ENCODE measurements around the gene BOLA3. TPM values are rescaled to one million over a fixed set of nuclear protein-coding genes. Genes with fewer than 3 reads are reported as not detected.
A peak's percentile ranks its signal among the peaks of the same experiment; 100 is the strongest.
"Not testable (repeated sequence)": the region's sequence is repeated elsewhere in the genome, so short reads cannot be mapped to it uniquely, and the experiment has no call there.

Gene BOLA3
- total RNA-seq, 1 experiment from 2014 or later, result 30.4 TPM

GRCh38 chr2:74089816-74090745, 57.6 kb downstream of the BOLA3 start:
- H3K4me3 ChIP-seq, result no peak overlapping the region
- no peak overlapping the region for H3K27ac ChIP-seq
- TF ChIP-seq EZH2 (IDR thresholded peaks at IDR 0.05; ENCODE audit: low read depth) (no peak), CTCF (conservative IDR thresholded peaks at IDR 0.05) (no peak)
- no TSS peak for BruUV-seq (replicated peaks)
- H3F3A ChIP-seq (ENCODE audit: insufficient read depth, low read depth), result peaks cover 20% of the 10 kb centered on the region
- H3K27me3 ChIP-seq (ENCODE audit: insufficient read depth, low read depth), result no peaks in the 10 kb centered on the region
- peaks cover 10% of the 10 kb centered on the region; the same call in 1 of the 2 replicates for H4K20me1 ChIP-seq (ENCODE audit: insufficient read depth)
- H3K36me3 ChIP-seq (ENCODE audit: low read depth), result peaks cover 22% of the 10 kb centered on the region
- no peak for DNase-seq
- no peak overlapping the region for H2AFZ ChIP-seq
- H3K4me1 ChIP-seq (replicated peaks; ENCODE audit: insufficient read depth), result peaks cover 12% of the 10 kb centered on the region
- intact Hi-C loops (cut with micrococcal nuclease; ENCODE audit: unreplicated experiment), result no loop called here
- no peaks in the 10 kb centered on the region for H3K9me3 ChIP-seq (ENCODE audit: insufficient read depth, low read depth)
- H3K79me2 ChIP-seq (ENCODE audit: low read depth), result no peaks in the 10 kb centered on the region
- H3K4me2 ChIP-seq, result no peak overlapping the region
- CTCF ChIA-PET, result no interaction called here
- POLR2A ChIA-PET (ENCODE audit: unreplicated experiment), result no interaction called here
- H3K9me2 ChIP-seq (ENCODE audit: insufficient read depth), result no peaks in the 10 kb centered on the region

- peak; percentile 12 to 79 for DNase-seq
- peaks cover 15% of the 10 kb centered on the region for H4K20me1 ChIP-seq (ENCODE audit: insufficient read depth)
- BruUV-seq (replicated peaks); CTCF ChIA-PET; H2AFZ ChIP-seq; H3K9me2 ChIP-seq (ENCODE audit: insufficient read depth); H3K4me2 ChIP-seq; H3K9me3 ChIP-seq (ENCODE audit: insufficient read depth, low read depth); H3K27me3 ChIP-seq (ENCODE audit: insufficient read depth, low read depth); POLR2A ChIA-PET (ENCODE audit: unreplicated experiment); H3K4me3 ChIP-seq; intact Hi-C loops (cut with micrococcal nuclease; ENCODE audit: unreplicated experiment); H3K79me2 ChIP-seq (ENCODE audit: low read depth): not testable (repeated sequence)
- peaks cover 20% of the 10 kb centered on the region for H3F3A ChIP-seq (ENCODE audit: insufficient read depth, low read depth)
- H3K36me3 ChIP-seq (ENCODE audit: low read depth), result peaks cover 22% of the 10 kb centered on the region
- peaks cover 12% of the 10 kb centered on the region for H3K4me1 ChIP-seq (replicated peaks; ENCODE audit: insufficient read depth)
- H3K27ac ChIP-seq, result peak overlapping the region; percentile 49
Observed at GRCh38 chr2:74088676-74089075, 59.0 kb downstream of the BOLA3 start.

- intact Hi-C loops (cut with micrococcal nuclease; ENCODE audit: unreplicated experiment), result no loop called here
- peaks cover 17% of the 10 kb centered on the region for H4K20me1 ChIP-seq (ENCODE audit: insufficient read depth)
- H3K79me2 ChIP-seq (ENCODE audit: low read depth), result no peaks in the 10 kb centered on the region
- CTCF ChIA-PET, result no interaction called here
- no peak overlapping the region for H2AFZ ChIP-seq
- H3K4me3 ChIP-seq, result no peak overlapping the region
- no peaks in the 10 kb centered on the region for H3K27me3 ChIP-seq (ENCODE audit: insufficient read depth, low read depth)
- H3K4me2 ChIP-seq, result no peak overlapping the region
- no peak for TF ChIP-seq CTCF (conservative IDR thresholded peaks at IDR 0.05)
- no TSS peak for BruUV-seq (replicated peaks)
- no peak for DNase-seq
- peaks cover 20% of the 10 kb centered on the region for H3F3A ChIP-seq (ENCODE audit: insufficient read depth, low read depth)
- H3K9me3 ChIP-seq (ENCODE audit: insufficient read depth, low read depth), result no peaks in the 10 kb centered on the region
- H3K27ac ChIP-seq, result no peak overlapping the region
- H3K4me1 ChIP-seq (replicated peaks; ENCODE audit: insufficient read depth), result peaks cover 12% of the 10 kb centered on the region
- H3K36me3 ChIP-seq (ENCODE audit: low read depth), result peaks cover 22% of the 10 kb centered on the region
- POLR2A ChIA-PET (ENCODE audit: unreplicated experiment), result no interaction called here
- no peaks in the 10 kb centered on the region for H3K9me2 ChIP-seq (ENCODE audit: insufficient read depth)
Observed at GRCh38 chr2:74087696-74088095, 60.0 kb downstream of the BOLA3 start.
